HepG2 (cell line): ENCODE results near the gene PTGDS.

Experiments
- ATF1 ChIP-seq: IDR thresholded peaks from 2 replicates; pipeline ENCODE4 v1.6.1; 2016; ENCODE audit warnings: mild to moderate bottlenecking, control low read depth
- CEBPB ChIP-seq: IDR thresholded peaks from 2 replicates; pipeline ENCODE4 v1.6.1; 2011; ENCODE audit warnings: low read depth, low read length, improper control_type of control experiment, borderline replicate concordance
- CREM ChIP-seq, 2 experiments: sonication (generic) in 1 of 2; formaldehyde crosslinking in 1 of 2; IDR thresholded peaks; 2 replicates each; pipeline versions ENCODE4 v1.4.0 to v1.6.1; 2016 to 2020; ENCODE audit warnings: antibody characterized with exemption in 1 of 2, mild to moderate bottlenecking in 1 of 2, missing genetic modification reagents in 1 of 2
- CTCF ChIP-seq: sonication (generic); formaldehyde crosslinking; IDR thresholded peaks from 2 replicates; pipeline ENCODE4 v1.5.0; 2020; ENCODE audit warnings: mild to moderate bottlenecking, missing genetic modification reagents, moderate library complexity
- FIP1L1 ChIP-seq: fragments of 200-400 bp; formaldehyde crosslinking; IDR thresholded peaks from 2 replicates; pipeline ENCODE4 v1.6.1; 2018; ENCODE audit warnings: low read depth, mild to moderate bottlenecking, low read length, moderate library complexity, borderline replicate concordance; ENCODE audit not compliant: insufficient read depth
- POLR2A ChIP-seq, 2 experiments: IDR thresholded peaks; 2 replicates each; pipeline ENCODE4 v1.6.1; 2011; ENCODE audit warnings: low read depth in 2 of 2, low read length in 2 of 2, mild to moderate bottlenecking in 1 of 2, moderate library complexity in 1 of 2; ENCODE audit not compliant: insufficient read depth in 1 of 2
- SNAI1 ChIP-seq: sonication (generic); formaldehyde crosslinking; IDR thresholded peaks from 2 replicates; pipeline ENCODE4 v1.5.0; 2020; ENCODE audit warnings: mild to moderate bottlenecking, missing genetic modification reagents, borderline replicate concordance
- ZBTB21 ChIP-seq: sonication (generic); formaldehyde crosslinking; IDR thresholded peaks from 2 replicates; pipeline ENCODE4 v1.4.0; 2020; ENCODE audit warnings: missing genetic modification reagents
- ZNF12 ChIP-seq: sonication (generic); formaldehyde crosslinking; IDR thresholded peaks from 2 replicates; pipeline ENCODE4 v1.5.0; 2020; ENCODE audit warnings: missing genetic modification reagents
- ZNF24 ChIP-seq: fragments of 450-650 bp; IDR thresholded peaks from 2 replicates; pipeline ENCODE4 v1.6.1; 2017; ENCODE audit warnings: antibody characterized with exemption, mild to moderate bottlenecking
- ZNF383 ChIP-seq: sonication (generic); formaldehyde crosslinking; IDR thresholded peaks from 2 replicates; pipeline ENCODE4 v1.4.0; 2020; ENCODE audit warnings: missing genetic modification reagents, mild to moderate bottlenecking, borderline replicate concordance
- ZNF777 ChIP-seq: sonication (generic); formaldehyde crosslinking; IDR thresholded peaks from 2 replicates; pipeline ENCODE4 v1.4.0; 2020; ENCODE audit warnings: missing genetic modification reagents
- TF ChIP-seq, protein P1 (sequence below): sonication (generic); formaldehyde crosslinking; IDR thresholded peaks from 2 replicates; pipeline ENCODE4 v1.4.0; 2020; ENCODE audit warnings: mild to moderate bottlenecking, missing genetic modification reagents, borderline replicate concordance

DNA sequence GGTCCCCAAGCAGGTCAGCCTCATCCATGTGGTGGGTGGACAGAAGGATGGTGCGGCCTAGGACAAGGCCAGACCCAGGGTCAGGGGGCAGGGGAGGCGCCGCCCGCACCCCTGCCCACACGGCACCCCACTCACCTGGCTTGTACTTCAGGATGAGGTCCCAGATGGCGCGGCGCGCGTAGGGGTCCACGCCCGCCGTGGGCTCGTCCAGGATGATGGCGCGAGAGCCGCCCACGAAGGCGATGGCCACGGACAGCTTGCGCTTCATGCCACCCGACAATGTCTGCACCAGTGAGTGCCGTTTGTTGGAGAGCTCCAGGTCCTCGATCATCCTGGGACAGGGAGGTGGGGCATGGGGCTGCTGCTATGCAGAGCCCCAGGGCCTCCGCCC is 38.2 kb downstream of the PTGDS start:
- no peak for TF ChIP-seq ATF1 (CRISPR knock-in tag)
- no peak for TF ChIP-seq ZNF12
- TF ChIP-seq ZNF24, result no peak
- TF ChIP-seq, protein P1, sequence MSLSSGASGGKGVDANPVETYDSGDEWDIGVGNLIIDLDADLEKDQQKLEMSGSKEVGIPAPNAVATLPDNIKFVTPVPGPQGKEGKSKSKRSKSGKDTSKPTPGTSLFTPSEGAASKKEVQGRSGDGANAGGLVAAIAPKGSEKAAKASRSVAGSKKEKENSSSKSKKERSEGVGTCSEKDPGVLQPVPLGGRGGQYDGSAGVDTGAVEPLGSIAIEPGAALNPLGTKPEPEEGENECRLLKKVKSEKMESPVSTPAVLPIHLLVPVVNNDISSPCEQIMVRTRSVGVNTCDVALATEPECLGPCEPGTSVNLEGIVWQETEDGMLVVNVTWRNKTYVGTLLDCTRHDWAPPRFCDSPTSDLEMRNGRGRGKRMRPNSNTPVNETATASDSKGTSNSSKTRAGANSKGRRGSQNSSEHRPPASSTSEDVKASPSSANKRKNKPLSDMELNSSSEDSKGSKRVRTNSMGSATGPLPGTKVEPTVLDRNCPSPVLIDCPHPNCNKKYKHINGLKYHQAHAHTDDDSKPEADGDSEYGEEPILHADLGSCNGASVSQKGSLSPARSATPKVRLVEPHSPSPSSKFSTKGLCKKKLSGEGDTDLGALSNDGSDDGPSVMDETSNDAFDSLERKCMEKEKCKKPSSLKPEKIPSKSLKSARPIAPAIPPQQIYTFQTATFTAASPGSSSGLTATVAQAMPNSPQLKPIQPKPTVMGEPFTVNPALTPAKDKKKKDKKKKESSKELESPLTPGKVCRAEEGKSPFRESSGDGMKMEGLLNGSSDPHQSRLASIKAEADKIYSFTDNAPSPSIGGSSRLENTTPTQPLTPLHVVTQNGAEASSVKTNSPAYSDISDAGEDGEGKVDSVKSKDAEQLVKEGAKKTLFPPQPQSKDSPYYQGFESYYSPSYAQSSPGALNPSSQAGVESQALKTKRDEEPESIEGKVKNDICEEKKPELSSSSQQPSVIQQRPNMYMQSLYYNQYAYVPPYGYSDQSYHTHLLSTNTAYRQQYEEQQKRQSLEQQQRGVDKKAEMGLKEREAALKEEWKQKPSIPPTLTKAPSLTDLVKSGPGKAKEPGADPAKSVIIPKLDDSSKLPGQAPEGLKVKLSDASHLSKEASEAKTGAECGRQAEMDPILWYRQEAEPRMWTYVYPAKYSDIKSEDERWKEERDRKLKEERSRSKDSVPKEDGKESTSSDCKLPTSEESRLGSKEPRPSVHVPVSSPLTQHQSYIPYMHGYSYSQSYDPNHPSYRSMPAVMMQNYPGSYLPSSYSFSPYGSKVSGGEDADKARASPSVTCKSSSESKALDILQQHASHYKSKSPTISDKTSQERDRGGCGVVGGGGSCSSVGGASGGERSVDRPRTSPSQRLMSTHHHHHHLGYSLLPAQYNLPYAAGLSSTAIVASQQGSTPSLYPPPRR (CRISPR knock-in tag), result no peak
- TF ChIP-seq POLR2A (IDR thresholded peaks at IDR 0.05; ENCODE audit: insufficient read depth in 1 of 2, low read depth in 2 of 2, low read length in 2 of 2), result no peak
- no peak for TF ChIP-seq SNAI1
- no peak for TF ChIP-seq ZBTB21
- TF ChIP-seq ZNF777 (CRISPR knock-in tag), result no peak
- no peak for TF ChIP-seq CEBPB
- no peak for TF ChIP-seq CTCF (CRISPR knock-in tag)
- no peak for TF ChIP-seq FIP1L1
- TF ChIP-seq CREM (IDR thresholded peaks at IDR 0.05), result no peak
- no peak for TF ChIP-seq CREM (CRISPR knock-in tag; IDR thresholded peaks at IDR 0.05)
- no peak for TF ChIP-seq ZNF383 (CRISPR knock-in tag)
